BE2C (cell line): Measurements from ENCODE around the gene NEGR1.

Experiments used
- DNase-seq: peaks from one replicate; pipeline ENCODE4 v3.0.0-alpha.2; 2020
- H3K27me3 ChIP-seq: fragments of 250-450 bp; sonication (Bioruptor Pico); 2 replicates; pipeline ENCODE4 v1.5.1; 2020; ENCODE audit warnings: mild to moderate bottlenecking
- H3K36me3 ChIP-seq: fragments of 250-450 bp; sonication (Bioruptor Pico); 2 replicates; pipeline ENCODE4 v1.5.1; 2020; ENCODE audit warnings: mild to moderate bottlenecking
- H3K4me1 ChIP-seq: fragments of 250-450 bp; sonication (Bioruptor Pico); 2 replicates; pipeline ENCODE4 v1.5.1; 2020
- H3K4me3 ChIP-seq: 2 replicates; pipeline ENCODE4 v1.5.1; 2011; ENCODE audit warnings: low read depth, low read length
- H3K9me3 ChIP-seq: fragments of 250-450 bp; sonication (Bioruptor Pico); 2 replicates; pipeline ENCODE4 v1.5.1; 2020
- TF ChIP-seq, protein P1 (sequence below): IDR thresholded peaks from 2 replicates; pipeline ENCODE4 v1.5.1; 2012; ENCODE audit warnings: mild to moderate bottlenecking, low read depth, low read length

The NEGR1 gene

DNA sequence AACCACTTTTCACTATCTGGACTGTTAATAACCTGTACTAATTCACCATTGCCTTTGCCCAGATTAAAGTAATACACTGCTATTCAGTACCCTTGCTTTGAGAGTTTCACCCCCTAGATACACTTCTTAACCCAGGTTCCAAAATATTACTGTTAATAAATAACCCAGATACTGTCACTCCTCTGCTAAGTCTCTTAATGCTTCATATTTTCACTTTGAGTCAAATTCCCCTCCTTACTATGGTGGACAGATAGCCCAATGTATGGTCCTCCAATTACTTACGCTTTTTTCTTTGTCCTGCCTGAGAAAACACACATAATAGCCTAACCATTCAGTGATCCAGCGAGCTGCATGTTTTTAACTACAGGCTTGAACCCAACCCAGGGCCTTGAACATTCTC lies 152.5 kb downstream of the NEGR1 start:
- no peaks in the 10 kb centered on the region for H3K27me3 ChIP-seq
- TF ChIP-seq, protein P1, sequence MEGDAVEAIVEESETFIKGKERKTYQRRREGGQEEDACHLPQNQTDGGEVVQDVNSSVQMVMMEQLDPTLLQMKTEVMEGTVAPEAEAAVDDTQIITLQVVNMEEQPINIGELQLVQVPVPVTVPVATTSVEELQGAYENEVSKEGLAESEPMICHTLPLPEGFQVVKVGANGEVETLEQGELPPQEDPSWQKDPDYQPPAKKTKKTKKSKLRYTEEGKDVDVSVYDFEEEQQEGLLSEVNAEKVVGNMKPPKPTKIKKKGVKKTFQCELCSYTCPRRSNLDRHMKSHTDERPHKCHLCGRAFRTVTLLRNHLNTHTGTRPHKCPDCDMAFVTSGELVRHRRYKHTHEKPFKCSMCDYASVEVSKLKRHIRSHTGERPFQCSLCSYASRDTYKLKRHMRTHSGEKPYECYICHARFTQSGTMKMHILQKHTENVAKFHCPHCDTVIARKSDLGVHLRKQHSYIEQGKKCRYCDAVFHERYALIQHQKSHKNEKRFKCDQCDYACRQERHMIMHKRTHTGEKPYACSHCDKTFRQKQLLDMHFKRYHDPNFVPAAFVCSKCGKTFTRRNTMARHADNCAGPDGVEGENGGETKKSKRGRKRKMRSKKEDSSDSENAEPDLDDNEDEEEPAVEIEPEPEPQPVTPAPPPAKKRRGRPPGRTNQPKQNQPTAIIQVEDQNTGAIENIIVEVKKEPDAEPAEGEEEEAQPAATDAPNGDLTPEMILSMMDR = no peak
- no peaks in the 10 kb centered on the region for H3K9me3 ChIP-seq
- H3K4me3 ChIP-seq = no peak overlapping the region
- DNase-seq = no peak
- H3K4me1 ChIP-seq = no peaks in the 10 kb centered on the region
- no peaks in the 10 kb centered on the region for H3K36me3 ChIP-seq

- H3K27me3 ChIP-seq = no peaks in the 10 kb centered on the region
- DNase-seq = no peak
- H3K4me1 ChIP-seq = no peaks in the 10 kb centered on the region
- H3K9me3 ChIP-seq = no peaks in the 10 kb centered on the region
- TF ChIP-seq, protein P1 = no peak
- no peak overlapping the region for H3K4me3 ChIP-seq
- H3K36me3 ChIP-seq = no peaks in the 10 kb centered on the region
These were observed 160.0 kb downstream of the NEGR1 start for GRCh38 chr1:72122099-72122880.

GRCh38 chr1:72119491-72119890 lies 162.8 kb downstream of the NEGR1 start:
- peaks cover 4% of the 10 kb centered on the region for H3K4me1 ChIP-seq
- H3K9me3 ChIP-seq = no peaks in the 10 kb centered on the region
- TF ChIP-seq, protein P1 = no peak
- DNase-seq = no peak
- no peaks in the 10 kb centered on the region for H3K36me3 ChIP-seq
- H3K27me3 ChIP-seq = no peaks in the 10 kb centered on the region
- H3K4me3 ChIP-seq = no peak overlapping the region

DNA sequence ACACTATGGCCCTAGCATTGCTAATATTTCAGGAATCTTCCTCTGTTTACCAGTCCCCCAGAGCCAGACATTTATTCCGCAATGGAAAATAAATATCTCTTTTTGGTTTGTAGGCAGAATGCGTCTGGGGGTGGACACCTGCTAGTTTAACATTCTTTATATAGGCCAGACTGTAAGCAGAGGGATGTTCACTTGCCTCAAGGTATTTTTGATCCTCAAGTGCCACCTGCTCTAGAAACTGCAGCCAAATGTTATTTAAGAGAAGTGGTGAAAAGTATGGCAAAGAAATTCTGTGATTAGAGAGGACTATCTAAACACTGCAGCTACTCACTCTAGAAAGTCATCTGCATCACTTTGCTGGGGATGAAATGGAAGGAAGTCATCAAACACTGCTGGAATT lies 164.7 kb downstream of the NEGR1 start:
- no peaks in the 10 kb centered on the region for H3K27me3 ChIP-seq
- H3K4me3 ChIP-seq = no peak overlapping the region
- no peaks in the 10 kb centered on the region for H3K9me3 ChIP-seq
- TF ChIP-seq, protein P1 = no peak
- no peak for DNase-seq
- H3K4me1 ChIP-seq = peaks cover 4% of the 10 kb centered on the region
- H3K36me3 ChIP-seq = no peaks in the 10 kb centered on the region

DNA sequence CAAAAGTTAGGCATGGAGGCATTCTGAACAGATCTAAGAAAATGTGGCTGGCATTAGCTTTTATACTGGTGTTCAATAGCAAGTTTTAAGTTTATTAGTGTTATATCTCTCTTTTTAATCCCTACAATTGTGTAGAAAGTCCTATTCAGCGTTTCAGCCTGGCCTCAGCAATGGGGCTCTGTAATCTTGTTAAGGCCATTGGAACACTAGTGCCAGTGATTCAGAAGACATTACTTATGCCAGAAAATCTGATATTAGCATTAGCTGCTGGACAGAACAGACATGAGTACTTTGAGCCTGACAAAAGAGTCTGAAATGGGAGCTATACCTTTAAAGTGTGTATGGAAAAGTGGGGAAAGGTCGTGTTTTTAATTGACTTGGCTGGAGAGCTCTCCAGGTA lies 167.0 kb downstream of the NEGR1 start:
- H3K4me3 ChIP-seq = no peak overlapping the region
- no peaks in the 10 kb centered on the region for H3K9me3 ChIP-seq
- DNase-seq = peak; percentile 6
- no peaks in the 10 kb centered on the region for H3K27me3 ChIP-seq
- TF ChIP-seq, protein P1 = no peak
- H3K36me3 ChIP-seq = no peaks in the 10 kb centered on the region
- peaks cover 4% of the 10 kb centered on the region for H3K4me1 ChIP-seq

GRCh38 chr1:72111662-72112061 lies 170.7 kb downstream of the NEGR1 start:
- H3K9me3 ChIP-seq = no peaks in the 10 kb centered on the region
- peaks cover 4% of the 10 kb centered on the region for H3K4me1 ChIP-seq
- H3K36me3 ChIP-seq = no peaks in the 10 kb centered on the region
- no peaks in the 10 kb centered on the region for H3K27me3 ChIP-seq
- DNase-seq = no peak
- no peak overlapping the region for H3K4me3 ChIP-seq
- TF ChIP-seq, protein P1 = no peak
